ENCODE measurements around the gene METTL15.

DNA sequence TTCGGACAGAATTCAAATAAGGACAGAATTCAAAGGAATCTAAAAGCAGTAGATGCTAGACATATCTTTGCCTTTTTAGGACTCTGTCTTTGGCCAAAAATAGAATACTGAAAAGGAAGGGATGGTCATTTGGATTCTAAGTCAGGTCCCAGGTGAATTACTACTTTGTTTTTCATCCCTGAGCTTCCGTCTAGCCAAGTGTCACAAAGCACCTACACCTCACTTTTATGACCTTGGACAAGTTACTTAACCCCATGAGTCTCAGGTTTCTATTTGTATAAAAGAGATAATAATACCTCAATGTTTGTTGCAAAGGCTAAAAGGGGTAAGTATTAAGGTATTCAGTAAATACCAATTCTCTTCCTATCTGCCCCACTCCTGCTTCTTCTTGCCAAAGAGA lies 7.5 kb upstream of the METTL15 start:
- TF ChIP-seq, protein P1, sequence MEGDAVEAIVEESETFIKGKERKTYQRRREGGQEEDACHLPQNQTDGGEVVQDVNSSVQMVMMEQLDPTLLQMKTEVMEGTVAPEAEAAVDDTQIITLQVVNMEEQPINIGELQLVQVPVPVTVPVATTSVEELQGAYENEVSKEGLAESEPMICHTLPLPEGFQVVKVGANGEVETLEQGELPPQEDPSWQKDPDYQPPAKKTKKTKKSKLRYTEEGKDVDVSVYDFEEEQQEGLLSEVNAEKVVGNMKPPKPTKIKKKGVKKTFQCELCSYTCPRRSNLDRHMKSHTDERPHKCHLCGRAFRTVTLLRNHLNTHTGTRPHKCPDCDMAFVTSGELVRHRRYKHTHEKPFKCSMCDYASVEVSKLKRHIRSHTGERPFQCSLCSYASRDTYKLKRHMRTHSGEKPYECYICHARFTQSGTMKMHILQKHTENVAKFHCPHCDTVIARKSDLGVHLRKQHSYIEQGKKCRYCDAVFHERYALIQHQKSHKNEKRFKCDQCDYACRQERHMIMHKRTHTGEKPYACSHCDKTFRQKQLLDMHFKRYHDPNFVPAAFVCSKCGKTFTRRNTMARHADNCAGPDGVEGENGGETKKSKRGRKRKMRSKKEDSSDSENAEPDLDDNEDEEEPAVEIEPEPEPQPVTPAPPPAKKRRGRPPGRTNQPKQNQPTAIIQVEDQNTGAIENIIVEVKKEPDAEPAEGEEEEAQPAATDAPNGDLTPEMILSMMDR (IDR thresholded peaks at IDR 0.05; ENCODE audit: insufficient read depth, low read length, poor library complexity, severe bottlenecking), result no peak
- no peak for TF ChIP-seq EZH2phosphoT487 (conservative IDR thresholded peaks at IDR 0.05; ENCODE audit: low read length)
